SU-DHL-6 (cell line): ENCODE measurements around the gene PRRT4.

ENCODE experiments used
- H2AFZ ChIP-seq: fragments of 200-600 bp; sonication (generic); 2 replicates; pipeline ENCODE4 v1.6.1; 2014; ENCODE audit warnings: low read depth, mild to moderate bottlenecking, moderate library complexity, mixed read lengths, antibody characterized with exemption, low read length; ENCODE audit not compliant: severe bottlenecking
- H3F3A ChIP-seq: fragments of 200-600 bp; shearing (Covaris generic); 2 replicates; pipeline ENCODE4 v1.6.0; 2016; ENCODE audit warnings: antibody characterized with exemption, mild to moderate bottlenecking; ENCODE audit not compliant: insufficient read depth
- H3K27ac ChIP-seq: fragments of 200-600 bp; sonication (generic); 2 replicates; pipeline ENCODE4 v1.5.1; 2016; ENCODE audit warnings: low read depth, mild to moderate bottlenecking, low read length, moderate library complexity, mixed read lengths
- H3K27me3 ChIP-seq: fragments of 200-600 bp; sonication (generic), shearing (Covaris generic); 2 replicates; pipeline ENCODE4 v1.6.0; 2014; ENCODE audit warnings: mild to moderate bottlenecking, low read length
- H3K36me3 ChIP-seq: fragments of 200-600 bp; sonication (generic); 2 replicates; pipeline ENCODE4 v1.6.1; 2014; ENCODE audit warnings: mild to moderate bottlenecking, low read length, mixed read lengths
- H3K4me2 ChIP-seq: fragments of 300-600, 200-600 bp; shearing (Covaris generic), sonication (generic); 2 replicates; pipeline ENCODE4 v1.6.0; 2014; ENCODE audit warnings: low read length, low read depth, mild to moderate bottlenecking; ENCODE audit not compliant: poor library complexity, severe bottlenecking
- H3K4me3 ChIP-seq: fragments of 200-600 bp; sonication (generic); 2 replicates; pipeline ENCODE4 v1.5.1; 2014; ENCODE audit warnings: antibody characterized with exemption, low read length, mild to moderate bottlenecking, mixed read lengths; ENCODE audit not compliant: insufficient read depth, poor library complexity, severe bottlenecking
- H3K79me2 ChIP-seq: fragments of 200-600 bp; sonication (generic); 2 replicates; pipeline ENCODE4 v1.6.1; 2014; ENCODE audit warnings: mild to moderate bottlenecking, low read length, moderate library complexity; ENCODE audit not compliant: insufficient read depth
- H3K9ac ChIP-seq: fragments of 200-600 bp; sonication (generic); 2 replicates; pipeline ENCODE4 v1.7.0; 2014; ENCODE audit warnings: mild to moderate bottlenecking, low read length
- H3K9me2 ChIP-seq: fragments of 200-600 bp; sonication (generic); replicated peaks from 2 replicates; pipeline ENCODE4 v1.6.1; 2014; ENCODE audit warnings: low read length; ENCODE audit not compliant: insufficient read depth
- H3K9me3 ChIP-seq: fragments of 200-600 bp; sonication (generic); 2 replicates; pipeline ENCODE4 v1.6.1; 2014; ENCODE audit warnings: low read length, mixed read lengths; ENCODE audit not compliant: insufficient read depth
- H4K20me1 ChIP-seq: fragments of 200-600 bp; sonication (generic); 2 replicates; pipeline ENCODE4 v1.6.1; 2014; ENCODE audit warnings: low read depth, mild to moderate bottlenecking, antibody characterized with exemption, low read length, moderate library complexity, mixed read lengths
- EZH2phosphoT487 ChIP-seq: fragments of 200-600 bp; sonication (generic), shearing (Covaris generic); conservative IDR thresholded peaks from 2 replicates; pipeline ENCODE4 v1.6.1; 2018; ENCODE audit warnings: mild to moderate bottlenecking, antibody characterized with exemption, low read length, moderate library complexity, mixed read lengths
- TF ChIP-seq, protein P1 (sequence below): fragments of 200-600 bp; sonication (generic); IDR thresholded peaks from one replicate; pipeline ENCODE4 v1.5.1; 2017; ENCODE audit warnings: antibody characterized with exemption, mild to moderate bottlenecking, low read length, moderate library complexity; ENCODE audit not compliant: insufficient read depth, poor library complexity, severe bottlenecking

PRRT4 gene

GRCh38 chr7:128362670-128363069 is 1.2 kb upstream of the PRRT4 start:
- no peak overlapping the region for H3K9ac ChIP-seq
- TF ChIP-seq, protein P1, sequence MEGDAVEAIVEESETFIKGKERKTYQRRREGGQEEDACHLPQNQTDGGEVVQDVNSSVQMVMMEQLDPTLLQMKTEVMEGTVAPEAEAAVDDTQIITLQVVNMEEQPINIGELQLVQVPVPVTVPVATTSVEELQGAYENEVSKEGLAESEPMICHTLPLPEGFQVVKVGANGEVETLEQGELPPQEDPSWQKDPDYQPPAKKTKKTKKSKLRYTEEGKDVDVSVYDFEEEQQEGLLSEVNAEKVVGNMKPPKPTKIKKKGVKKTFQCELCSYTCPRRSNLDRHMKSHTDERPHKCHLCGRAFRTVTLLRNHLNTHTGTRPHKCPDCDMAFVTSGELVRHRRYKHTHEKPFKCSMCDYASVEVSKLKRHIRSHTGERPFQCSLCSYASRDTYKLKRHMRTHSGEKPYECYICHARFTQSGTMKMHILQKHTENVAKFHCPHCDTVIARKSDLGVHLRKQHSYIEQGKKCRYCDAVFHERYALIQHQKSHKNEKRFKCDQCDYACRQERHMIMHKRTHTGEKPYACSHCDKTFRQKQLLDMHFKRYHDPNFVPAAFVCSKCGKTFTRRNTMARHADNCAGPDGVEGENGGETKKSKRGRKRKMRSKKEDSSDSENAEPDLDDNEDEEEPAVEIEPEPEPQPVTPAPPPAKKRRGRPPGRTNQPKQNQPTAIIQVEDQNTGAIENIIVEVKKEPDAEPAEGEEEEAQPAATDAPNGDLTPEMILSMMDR, result no peak
- no peak for TF ChIP-seq EZH2phosphoT487
- no peak overlapping the region for H2AFZ ChIP-seq
- no peak overlapping the region for H3K4me3 ChIP-seq
- no peaks in the 10 kb centered on the region for H3K27me3 ChIP-seq
- H3K9me3 ChIP-seq, result no peaks in the 10 kb centered on the region
- H3K4me2 ChIP-seq, result no peak overlapping the region
- H3K36me3 ChIP-seq, result no peaks in the 10 kb centered on the region
- H3F3A ChIP-seq, result no peaks in the 10 kb centered on the region
- no peaks in the 10 kb centered on the region for H4K20me1 ChIP-seq
- H3K79me2 ChIP-seq, result no peaks in the 10 kb centered on the region
- no peak overlapping the region for H3K27ac ChIP-seq
- H3K9me2 ChIP-seq, result no peaks in the 10 kb centered on the region

- no peak overlapping the region for H3K4me3 ChIP-seq
- H3K4me2 ChIP-seq, result no peak overlapping the region
- H3K9me3 ChIP-seq, result no peaks in the 10 kb centered on the region
- H3K79me2 ChIP-seq, result no peaks in the 10 kb centered on the region
- no peaks in the 10 kb centered on the region for H3K9me2 ChIP-seq
- H3F3A ChIP-seq, result no peaks in the 10 kb centered on the region
- H2AFZ ChIP-seq, result no peak overlapping the region
- no peaks in the 10 kb centered on the region for H3K27me3 ChIP-seq
- H3K36me3 ChIP-seq, result no peaks in the 10 kb centered on the region
- no peaks in the 10 kb centered on the region for H4K20me1 ChIP-seq
- TF ChIP-seq EZH2phosphoT487, result no peak
- TF ChIP-seq, protein P1, result no peak
- no peak overlapping the region for H3K27ac ChIP-seq
- no peak overlapping the region for H3K9ac ChIP-seq
These were observed 1.2 kb downstream of the PRRT4 start for GRCh38 chr7:128360359-128360678.

GRCh38 chr7:128359939-128360338 is 1.6 kb downstream of the PRRT4 start:
- Histone ChIP-seq H3K9me2 (no peaks in the 10 kb centered on the region), H3K27ac (no peak overlapping the region), H3F3A (no peaks in the 10 kb centered on the region), H3K4me3 (no peak overlapping the region), H3K36me3 (no peaks in the 10 kb centered on the region), H3K79me2 (no peaks in the 10 kb centered on the region), H4K20me1 (no peaks in the 10 kb centered on the region), H3K9me3 (no peaks in the 10 kb centered on the region), H3K27me3 (no peaks in the 10 kb centered on the region), H3K9ac (no peak overlapping the region), H3K4me2 (no peak overlapping the region), H2AFZ (no peak overlapping the region)
- no peak for TF ChIP-seq EZH2phosphoT487
- TF ChIP-seq, protein P1, result no peak

DNA sequence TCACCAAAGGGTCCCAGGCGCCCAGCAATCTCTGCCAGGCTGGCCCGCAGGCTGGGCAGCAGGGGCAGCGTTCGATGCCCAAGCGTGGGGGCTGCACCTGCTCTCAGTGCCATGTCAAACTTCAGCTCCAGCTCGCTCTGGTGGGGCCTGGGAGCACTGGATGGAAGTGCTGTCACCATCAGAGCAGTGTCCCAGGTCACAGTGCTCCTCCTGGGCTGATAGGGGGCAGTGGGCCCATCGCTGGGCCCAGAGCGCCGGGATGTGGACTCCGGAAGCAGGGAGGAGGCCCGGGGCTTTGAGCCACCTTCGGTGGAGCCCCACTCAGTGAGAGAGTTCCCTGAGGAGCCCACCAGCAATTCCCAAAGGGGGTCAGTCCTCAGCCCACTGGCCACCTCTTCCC is 2.2 kb downstream of the PRRT4 start:
- Histone ChIP-seq H3K36me3 (no peaks in the 10 kb centered on the region), H3K4me2 (no peak overlapping the region), H2AFZ (no peak overlapping the region), H3K4me3 (no peak overlapping the region), H3K9me2 (no peaks in the 10 kb centered on the region), H3K9ac (no peak overlapping the region), H3K27me3 (no peaks in the 10 kb centered on the region), H3K27ac (no peak overlapping the region), H3K9me3 (no peaks in the 10 kb centered on the region), H3K79me2 (no peaks in the 10 kb centered on the region), H3F3A (no peaks in the 10 kb centered on the region), H4K20me1 (no peaks in the 10 kb centered on the region)
- TF ChIP-seq EZH2phosphoT487, result no peak
- TF ChIP-seq, protein P1, result no peak
